H1 (cell line): ENCODE data around the gene VPS13D. TPM values are rescaled to one million over a fixed set of nuclear protein-coding genes. Genes with fewer than 3 reads are reported as not detected.

ENCODE experiments used
- CTCF ChIA-PET: fragments of 300-600 bp; sonication (Branson Sonifier 250); formaldehyde crosslinking; loops from one replicate; lab custom pipeline; 2021; ENCODE audit not compliant: partially characterized antibody; lab: Charles Lee
- POLR2A ChIA-PET: fragments of 300-600 bp; sonication (Branson Sonifier 250); formaldehyde crosslinking; loops from one replicate; lab custom pipeline; 2021; ENCODE audit warnings: inconsistent platforms; ENCODE audit not compliant: partially characterized antibody; lab: Charles Lee
- DNase-seq, 2 experiments: peaks; one replicate each; pipeline versions ENCODE4 v3.0.0 to v3.0.0-alpha.2; 2010 to 2022; ENCODE audit warnings: low spot score in 2 of 2, low read depth in 1 of 2, mixed read lengths in 1 of 2
- FAIRE-seq: peaks from 2 replicates; lab custom pipeline; 2011; peaks lifted over from hg19 to GRCh38; lab: Jason Lieb, UNC
- H2AFZ ChIP-seq: 2 replicates; pipeline ENCODE4 v1.8.1; 2012; ENCODE audit warnings: low read length, inconsistent platforms
- H2AK5ac ChIP-seq: 2 replicates; pipeline ENCODE4 v1.6.1; 2013; ENCODE audit warnings: low read depth, low read length
- H2BK120ac ChIP-seq: replicated peaks from 2 replicates; pipeline ENCODE3; 2013; ENCODE audit warnings: low read depth, low read length, inconsistent platforms
- H2BK12ac ChIP-seq: 2 replicates; pipeline ENCODE4 v1.6.1; 2013; ENCODE audit warnings: low read depth, low read length
- H2BK15ac ChIP-seq: 2 replicates; pipeline ENCODE4 v1.6.1; 2013; ENCODE audit warnings: low read length
- H2BK20ac ChIP-seq: 2 replicates; pipeline ENCODE4 v1.6.1; 2013; ENCODE audit warnings: low read length
- H2BK5ac ChIP-seq: 2 replicates; pipeline ENCODE4 v1.6.1; 2013; ENCODE audit warnings: low read depth, low read length
- H3K14ac ChIP-seq: 2 replicates; pipeline ENCODE4 v1.6.1; 2013; ENCODE audit warnings: inconsistent platforms; ENCODE audit not compliant: insufficient read length
- H3K18ac ChIP-seq: 2 replicates; pipeline ENCODE4 v1.6.1; 2013; ENCODE audit warnings: low read length; ENCODE audit errors: extremely low read depth
- H3K23ac ChIP-seq: 2 replicates; pipeline ENCODE4 v1.6.1; 2013; ENCODE audit warnings: inconsistent platforms; ENCODE audit not compliant: insufficient read length
- H3K23me2 ChIP-seq: 2 replicates; pipeline ENCODE4 v1.6.1; 2013; ENCODE audit warnings: low read depth, low read length
- H3K27ac ChIP-seq: 2 replicates; pipeline ENCODE4 v1.6.1; 2011; ENCODE audit warnings: low read depth, low read length, inconsistent platforms
- H3K27me3 ChIP-seq, 4 experiments: replicated peaks in 1 of 4; 1 replicate in 1 of 4; 2 replicates in 3 of 4; pipeline versions ENCODE4 v1.6.1 to v1.8.1; 2011 to 2013; ENCODE audit warnings: low read length in 3 of 4, mild to moderate bottlenecking in 3 of 4, inconsistent platforms in 2 of 4, mixed read lengths in 2 of 4, moderate library complexity in 1 of 4; ENCODE audit not compliant: control insufficient read depth in 3 of 4, insufficient read depth in 3 of 4; ENCODE audit errors: extremely low read depth in 1 of 4
- H3K36me3 ChIP-seq, 4 experiments: 2 replicates each; pipeline versions ENCODE4 v1.6.1 to v1.8.1; 2011 to 2013; ENCODE audit warnings: mild to moderate bottlenecking in 4 of 4, low read length in 3 of 4, moderate library complexity in 2 of 4, control low read depth in 1 of 4, inconsistent platforms in 1 of 4; ENCODE audit not compliant: insufficient read depth in 4 of 4, control insufficient read depth in 2 of 4
- H3K4ac ChIP-seq: replicated peaks from 2 replicates; pipeline ENCODE3; 2013; ENCODE audit warnings: low read length, low read depth, mixed read lengths, inconsistent platforms; ENCODE audit not compliant: insufficient read length
- H3K4me1 ChIP-seq, 4 experiments: replicated peaks in 1 of 4; 1 replicate in 1 of 4; 2 replicates in 3 of 4; pipeline versions ENCODE4 v1.6.1 to v1.8.1; 2011 to 2013; ENCODE audit warnings: low read length in 3 of 4, inconsistent platforms in 2 of 4, mixed read lengths in 1 of 4; ENCODE audit not compliant: insufficient read depth in 4 of 4, control insufficient read depth in 3 of 4
- H3K4me2 ChIP-seq, 2 experiments: 2 replicates each; pipeline versions ENCODE4 v1.6.1 to v1.8.1; 2011 to 2013; ENCODE audit warnings: low read depth in 2 of 2, low read length in 2 of 2, control low read depth in 1 of 2, inconsistent platforms in 1 of 2, mild to moderate bottlenecking in 1 of 2; ENCODE audit not compliant: insufficient read depth in 1 of 2
- H3K4me3 ChIP-seq, 4 experiments: fragments of 200-600, 300-600 bp in 1 of 4; sonication (generic), shearing (Covaris generic), sonication (Bioruptor Twin) in 1 of 4; 2 replicates each; pipeline versions ENCODE4 v1.5.1 to v1.8.1; 2011 to 2016; ENCODE audit warnings: low read length in 4 of 4, low read depth in 3 of 4, control low read depth in 2 of 4, inconsistent platforms in 2 of 4, mild to moderate bottlenecking in 2 of 4, mixed read lengths in 1 of 4, moderate library complexity in 1 of 4; ENCODE audit not compliant: insufficient read depth in 2 of 4; ENCODE audit errors: extremely low read depth in 1 of 4
- H3K56ac ChIP-seq: replicated peaks from 2 replicates; pipeline ENCODE3; 2013; ENCODE audit warnings: low read depth, mild to moderate bottlenecking, mixed read lengths, low read length, inconsistent platforms; ENCODE audit not compliant: insufficient read length
- H3K79me1 ChIP-seq: 2 replicates; pipeline ENCODE4 v1.6.1; 2013; ENCODE audit warnings: low read depth, low read length, control low read depth
- H3K79me2 ChIP-seq, 2 experiments: 2 replicates each; pipeline versions ENCODE4 v1.6.1 to v1.8.1; 2012 to 2013; ENCODE audit warnings: low read length in 2 of 2, mild to moderate bottlenecking in 2 of 2, inconsistent platforms in 1 of 2; ENCODE audit not compliant: insufficient read depth in 2 of 2, control insufficient read depth in 1 of 2
- H3K9ac ChIP-seq, 4 experiments: replicated peaks in 1 of 4; 1 replicate in 1 of 4; 2 replicates in 3 of 4; pipeline versions ENCODE4 v1.6.1 to v1.8.1; 2011 to 2013; ENCODE audit warnings: low read depth in 3 of 4, low read length in 3 of 4, control low read depth in 2 of 4, mild to moderate bottlenecking in 2 of 4, moderate library complexity in 2 of 4, inconsistent platforms in 1 of 4; ENCODE audit errors: extremely low read depth in 1 of 4
- H3K9me3 ChIP-seq, 2 experiments: 2 replicates each; pipeline versions ENCODE4 v1.6.1 to v1.8.1; 2012 to 2013; ENCODE audit warnings: mild to moderate bottlenecking in 2 of 2, moderate library complexity in 2 of 2, control low read depth in 1 of 2, inconsistent platforms in 1 of 2, low read depth in 1 of 2, low read length in 1 of 2, mixed read lengths in 1 of 2; ENCODE audit not compliant: insufficient read depth in 2 of 2
- H4K20me1 ChIP-seq, 2 experiments: replicated peaks in 1 of 2; 2 replicates each; pipeline versions ENCODE3 to v1.8.1; 2011 to 2013; ENCODE audit warnings: inconsistent platforms in 2 of 2, low read length in 2 of 2, mild to moderate bottlenecking in 1 of 2; ENCODE audit not compliant: insufficient read depth in 2 of 2, control insufficient read depth in 1 of 2
- H4K5ac ChIP-seq: 2 replicates; pipeline ENCODE4 v1.6.1; 2013; ENCODE audit warnings: low read length, low read depth, mixed read lengths, inconsistent platforms; ENCODE audit not compliant: insufficient read length
- H4K8ac ChIP-seq: 2 replicates; pipeline ENCODE4 v1.8.0; 2013; ENCODE audit warnings: mild to moderate bottlenecking, moderate library complexity, low read length, inconsistent platforms; ENCODE audit not compliant: insufficient read depth; ENCODE audit errors: extremely low read depth
- H4K91ac ChIP-seq: replicated peaks from 2 replicates; pipeline ENCODE3; 2013; ENCODE audit warnings: low read length, mixed read lengths, inconsistent platforms; ENCODE audit not compliant: insufficient read length
- WGBS, 2 experiments: shearing (Covaris generic) in 1 of 2; methylation state at CpG; one replicate each; pipeline versions ENCODE4 v1.1.6 to v1.1.7; 2013 to 2015; ENCODE audit warnings: low lambda C conversion rate in 2 of 2, mixed read lengths in 2 of 2, inconsistent platforms in 1 of 2, low coverage in 1 of 2, missing lambda C conversion rate in 1 of 2; ENCODE audit not compliant: insufficient replicate concordance in 2 of 2, insufficient coverage in 1 of 2, insufficient read length in 1 of 2; ENCODE audit errors: extremely low coverage in 1 of 2, missing lambda C conversion rate in 1 of 2; 5-methylcytosine and 5-hydroxymethylcytosine counted together
- polyA plus RNA-seq, 7 experiments: library from polyadenylated mRNA; depleted of rRNA in 3 of 7; stranded (reverse) in 5 of 7; unstranded in 2 of 7; fragments of >200 nt in 5 of 7; fragments of 200-250 nt in 2 of 7; gene quantifications; 1 replicate in 5 of 7; 2 replicates in 1 of 7; 4 replicates in 1 of 7; pipeline versions ENCODE4 v1.2.1 to v1.2.3, GENCODE V29; 2011 to 2013; ENCODE audit warnings: missing spikeins in 2 of 7, mixed read lengths in 2 of 7
- total RNA-seq: library from RNA; stranded (reverse); fragmentation: NEBNext Ultra II Directional; extraction: Animal tissue kit (Norgen Biotek cat#: 25700); gene quantifications from 2 replicates; pipeline ENCODE4 v1.2.1, GENCODE V29; 2021

The VPS13D gene
- total and polyA plus RNA-seq, 2 of the 8 experiments (the other 6 are each of a cell fraction or from before 2014, with no cell fraction given) = 10.9 to 31.2 TPM

GRCh38 chr1:12451560-12451900 is 221.7 kb downstream of the VPS13D start:
- Histone ChIP-seq H3K14ac (no peak overlapping the region), H3K79me2 (no peaks in the 10 kb centered on the region), H2BK20ac (no peak overlapping the region), H3K4ac (no peak overlapping the region), H2AK5ac (no peak overlapping the region), H3K23me2 (no peaks in the 10 kb centered on the region), H4K91ac (no peak overlapping the region), H3K27ac (no peak overlapping the region), H2BK5ac (no peak overlapping the region), H4K8ac (no peak overlapping the region), H3K36me3 (0 out of 8 replicates have a peak, but pooled peaks cover 0 to 3% (median 0%) of the 10 kb centered on the region in 4 experiments), H3K79me1 (no peaks in the 10 kb centered on the region; the same call in 1 of the 2 replicates), H3K4me2 (no peak overlapping the region), H3K9ac (no peak overlapping the region), H2BK120ac (no peak overlapping the region), H2BK15ac (no peak overlapping the region), H4K5ac (no peak overlapping the region), H2AFZ (no peak overlapping the region), H3K9me3 (no peaks in the 10 kb centered on the region), H3K56ac (no peak overlapping the region), H3K23ac (no peak overlapping the region), H3K4me3 (no peak overlapping the region), H3K4me1 (peaks cover 0 to 4% (median 0%) of the 10 kb centered on the region in 4 experiments; a peak in 3 of 7 replicates), H2BK12ac (no peak overlapping the region), H3K18ac (no peak overlapping the region), H4K20me1 (no peaks in the 10 kb centered on the region), H3K27me3 (no peaks in the 10 kb centered on the region)
- WGBS, 2 experiments = 90% methylated on average over 3 of the region's 3 CpGs; no CpG with 5 or more reads in 1 of the 2 experiments
- POLR2A ChIA-PET = no interaction called here
- CTCF ChIA-PET = interaction anchor here (0.6 kb wide), 1 partner anchor 48 kb away, joined by 3 read pairs; no protein-coding TSS in a partner anchor
- FAIRE-seq = no peak
- DNase-seq = no peak
